ENCODE measurements around the gene TTC14. TPM values are rescaled to one million over a fixed set of nuclear protein-coding genes. Genes with fewer than 3 reads are reported as not detected.
"Not testable (repeated sequence)": the region's sequence is repeated elsewhere in the genome, so short reads cannot be mapped to it uniquely, and the experiment has no call there.

TTC14 gene
- total RNA-seq, 1 donor from 2014 or later = 18.7 TPM

DNA sequence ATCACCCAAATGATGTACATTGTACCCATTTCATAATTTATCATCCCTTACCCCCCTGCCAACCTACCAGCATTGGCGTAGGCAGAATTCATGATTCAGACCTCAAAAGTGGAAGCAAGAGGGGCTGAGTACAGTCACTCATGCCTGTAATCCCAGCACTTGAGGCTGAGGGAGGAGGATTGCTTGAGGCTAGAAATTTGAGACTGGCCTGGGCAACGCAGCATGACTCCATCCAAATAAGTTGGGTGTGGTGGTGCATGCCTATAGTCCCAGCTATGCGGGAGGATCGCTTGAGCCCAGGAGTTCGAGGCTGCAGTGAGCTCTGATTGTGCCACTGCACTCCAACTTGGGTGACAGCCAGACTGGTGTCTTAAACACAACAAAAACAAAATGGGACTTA lies 10.4 kb downstream of the TTC14 start:
- TF ChIP-seq, protein P1, sequence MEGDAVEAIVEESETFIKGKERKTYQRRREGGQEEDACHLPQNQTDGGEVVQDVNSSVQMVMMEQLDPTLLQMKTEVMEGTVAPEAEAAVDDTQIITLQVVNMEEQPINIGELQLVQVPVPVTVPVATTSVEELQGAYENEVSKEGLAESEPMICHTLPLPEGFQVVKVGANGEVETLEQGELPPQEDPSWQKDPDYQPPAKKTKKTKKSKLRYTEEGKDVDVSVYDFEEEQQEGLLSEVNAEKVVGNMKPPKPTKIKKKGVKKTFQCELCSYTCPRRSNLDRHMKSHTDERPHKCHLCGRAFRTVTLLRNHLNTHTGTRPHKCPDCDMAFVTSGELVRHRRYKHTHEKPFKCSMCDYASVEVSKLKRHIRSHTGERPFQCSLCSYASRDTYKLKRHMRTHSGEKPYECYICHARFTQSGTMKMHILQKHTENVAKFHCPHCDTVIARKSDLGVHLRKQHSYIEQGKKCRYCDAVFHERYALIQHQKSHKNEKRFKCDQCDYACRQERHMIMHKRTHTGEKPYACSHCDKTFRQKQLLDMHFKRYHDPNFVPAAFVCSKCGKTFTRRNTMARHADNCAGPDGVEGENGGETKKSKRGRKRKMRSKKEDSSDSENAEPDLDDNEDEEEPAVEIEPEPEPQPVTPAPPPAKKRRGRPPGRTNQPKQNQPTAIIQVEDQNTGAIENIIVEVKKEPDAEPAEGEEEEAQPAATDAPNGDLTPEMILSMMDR (conservative IDR thresholded peaks at IDR 0.05; ENCODE audit: low read depth, low read length) = no peak
- DNase-seq (ENCODE audit: low read depth) = no peak
- no peak overlapping the region for H3K4me3 ChIP-seq (ENCODE audit: low read depth, low read length)

DNA sequence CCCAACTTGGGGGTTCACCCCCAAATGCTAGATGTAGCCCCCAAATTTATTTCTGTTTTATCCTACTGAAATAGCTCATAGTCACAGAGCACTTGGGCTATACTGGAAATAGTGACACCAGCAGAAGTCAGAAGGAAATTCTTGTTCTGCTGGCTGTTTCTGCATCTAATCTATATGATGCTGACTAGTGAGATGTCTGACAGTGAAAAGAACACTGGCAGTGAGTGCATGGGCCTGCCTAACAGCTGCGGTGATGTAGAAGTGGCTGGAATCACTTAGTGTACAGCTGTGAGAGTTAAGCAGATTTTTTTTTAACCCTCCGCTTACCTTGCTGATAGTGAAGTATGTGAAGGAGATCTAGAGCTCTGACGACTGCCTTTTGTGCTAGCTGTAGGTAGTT lies 14.0 kb downstream of the TTC14 start:
- no peak overlapping the region for H3K4me3 ChIP-seq (ENCODE audit: low read depth, low read length)
- no peak for DNase-seq (ENCODE audit: low read depth)
- TF ChIP-seq, protein P1 (conservative IDR thresholded peaks at IDR 0.05; ENCODE audit: low read depth, low read length) = no peak

DNA sequence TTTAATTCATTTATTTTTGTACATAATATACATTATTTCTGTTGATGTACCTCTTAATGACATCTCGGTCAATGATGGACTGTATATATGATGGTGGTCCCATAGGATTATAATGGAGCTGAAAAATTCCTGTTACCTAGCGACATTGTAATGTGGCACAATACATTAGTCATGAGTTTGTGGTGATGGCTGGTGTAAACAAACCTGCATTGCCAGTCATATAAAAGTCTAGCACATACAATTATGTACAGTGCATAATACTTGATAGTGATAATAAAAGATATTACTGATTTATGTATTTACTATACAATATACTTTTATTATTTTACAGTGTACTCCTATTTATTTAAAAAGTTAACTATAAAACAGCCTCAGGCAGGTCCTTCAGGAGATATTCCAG lies 15.1 kb downstream of the TTC14 start:
- no peak overlapping the region for H3K4me3 ChIP-seq (ENCODE audit: low read depth, low read length)
- TF ChIP-seq, protein P1 (conservative IDR thresholded peaks at IDR 0.05; ENCODE audit: low read depth, low read length) = no peak
- no peak for DNase-seq (ENCODE audit: low read depth)

DNA sequence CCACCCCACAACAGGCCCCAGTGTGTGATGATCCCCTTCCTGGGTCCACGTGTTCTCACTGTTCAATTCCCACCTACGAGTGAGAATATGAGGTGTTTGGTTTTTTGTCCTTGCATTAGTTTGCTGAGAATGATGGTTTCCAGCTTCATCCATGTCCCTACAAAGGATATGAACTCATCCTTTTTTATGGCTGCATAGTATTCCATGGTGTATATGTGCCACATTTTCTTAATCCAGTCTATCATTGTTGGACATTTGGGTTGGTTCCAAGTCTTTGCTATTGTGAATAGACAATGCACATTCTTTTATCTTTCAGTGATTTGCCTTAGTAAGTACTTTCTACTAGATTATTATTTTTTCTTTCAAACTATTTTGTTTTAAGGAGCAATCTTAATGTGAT lies 16.6 kb downstream of the TTC14 start:
- H3K4me3 ChIP-seq (ENCODE audit: low read depth, low read length); DNase-seq (ENCODE audit: low read depth): not testable (repeated sequence)

DNA sequence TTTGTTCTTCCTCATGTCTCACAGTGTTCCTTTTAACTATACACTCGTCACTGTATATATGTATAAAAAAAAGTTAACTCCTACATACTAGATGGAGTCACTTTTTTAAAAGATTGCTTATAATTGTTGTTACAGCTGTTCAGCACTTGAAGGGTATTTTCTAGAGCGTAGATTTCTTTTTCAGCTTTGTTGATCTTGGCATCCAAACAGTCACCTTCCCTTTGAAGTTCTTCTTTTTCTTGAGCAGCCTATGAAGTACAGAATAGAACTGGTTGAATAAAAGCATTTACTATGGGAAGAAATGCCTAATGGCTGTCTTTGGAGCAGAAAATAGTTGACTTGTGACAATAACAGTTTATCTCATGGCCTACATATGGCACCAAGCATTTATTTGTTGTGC lies 17.8 kb downstream of the TTC14 start:
- H3K4me3 ChIP-seq (ENCODE audit: low read depth, low read length) = no peak overlapping the region
- TF ChIP-seq, protein P1 (conservative IDR thresholded peaks at IDR 0.05; ENCODE audit: low read depth, low read length) = no peak
- DNase-seq (ENCODE audit: low read depth) = no peak

DNA sequence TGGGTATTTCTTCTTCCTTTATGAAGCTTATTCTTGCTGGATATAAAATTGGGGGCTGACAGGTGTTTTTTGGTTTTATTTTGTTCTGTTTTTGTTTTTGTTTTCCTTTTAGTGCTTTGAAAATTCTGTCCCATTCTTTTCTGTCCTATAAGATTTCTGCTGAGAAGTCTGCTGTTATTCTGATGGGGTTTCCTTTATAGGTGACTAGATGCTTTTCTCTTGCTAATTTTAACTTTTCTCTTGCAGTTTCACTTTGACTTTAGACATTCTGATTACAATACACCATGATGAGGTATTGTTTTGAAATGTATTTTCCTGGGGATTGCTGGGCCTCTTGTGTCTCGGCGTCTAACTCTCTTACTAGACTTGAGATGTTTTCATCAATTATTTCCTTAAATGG lies 22.8 kb downstream of the TTC14 start:
- no peak for DNase-seq (ENCODE audit: low read depth)
- no peak overlapping the region for H3K4me3 ChIP-seq (ENCODE audit: low read depth, low read length)
- TF ChIP-seq, protein P1 (conservative IDR thresholded peaks at IDR 0.05; ENCODE audit: low read depth, low read length) = no peak

DNA sequence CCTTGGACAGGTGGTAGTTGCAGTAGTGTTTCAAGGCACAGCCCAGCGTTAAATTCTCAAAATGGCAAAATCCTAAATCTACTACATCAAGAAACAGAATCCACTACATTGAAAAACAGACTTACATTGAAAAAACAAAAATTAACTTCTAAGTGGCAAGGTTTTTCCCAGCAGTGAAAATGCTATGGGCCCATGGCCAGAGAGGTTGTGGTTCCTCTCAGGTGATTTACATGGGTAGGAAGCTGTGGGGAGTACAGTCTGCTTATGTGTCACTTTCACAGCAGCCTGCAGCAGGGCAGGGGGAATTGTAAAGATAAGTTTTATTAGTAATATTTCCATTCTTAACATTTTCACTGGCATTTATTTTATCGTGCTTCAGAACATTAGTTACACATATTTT lies 24.9 kb downstream of the TTC14 start:
- DNase-seq (ENCODE audit: low read depth) = no peak
- TF ChIP-seq, protein P1 (conservative IDR thresholded peaks at IDR 0.05; ENCODE audit: low read depth, low read length) = no peak
- no peak overlapping the region for H3K4me3 ChIP-seq (ENCODE audit: low read depth, low read length)

DNA sequence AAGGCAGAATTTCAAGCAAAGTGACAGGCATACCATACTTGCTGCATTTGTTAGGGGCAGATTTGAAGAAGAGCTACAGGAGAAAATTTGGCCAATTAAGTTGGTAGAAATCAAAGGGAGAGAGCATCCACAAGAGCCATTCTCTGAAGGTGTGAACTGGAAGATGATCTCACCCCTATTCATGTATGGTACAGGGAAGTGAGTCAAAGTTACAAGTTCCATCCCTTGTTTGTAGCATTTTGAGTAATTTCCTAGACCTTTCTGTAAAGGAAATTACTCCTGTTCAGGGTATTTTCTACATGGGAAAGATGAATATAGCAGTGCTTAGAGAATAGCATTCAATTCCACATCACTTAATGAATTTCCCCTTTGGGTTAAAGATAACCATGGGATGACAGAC lies 28.4 kb downstream of the TTC14 start:
- no peak for DNase-seq (ENCODE audit: low read depth)
- H3K4me3 ChIP-seq (ENCODE audit: low read depth, low read length) = no peak overlapping the region
- TF ChIP-seq, protein P1 (conservative IDR thresholded peaks at IDR 0.05; ENCODE audit: low read depth, low read length) = no peak
